Fibroblast of mammary gland (primary cell): ENCODE results near the gene CBX2.

Source experiments
- DNase-seq: peaks from one replicate; pipeline ENCODE4 v3.0.0-alpha.2; 2010; ENCODE audit warnings: low read depth
- H3K4me3 ChIP-seq: 2 replicates; pipeline ENCODE4 v1.5.1; 2011; ENCODE audit warnings: low read depth, mild to moderate bottlenecking, low read length, moderate library complexity; ENCODE audit not compliant: control insufficient read depth
- CTCF ChIP-seq: conservative IDR thresholded peaks from 2 replicates; pipeline ENCODE4 v1.5.1; 2011; ENCODE audit warnings: low read depth, low read length, inconsistent platforms; ENCODE audit not compliant: control insufficient read depth, insufficient read depth

Gene CBX2

GRCh38 chr17:79830303-79830702, 52.4 kb downstream of the CBX2 start:
- H3K4me3 ChIP-seq = no peak overlapping the region
- no peak for TF ChIP-seq CTCF
- no peak for DNase-seq

GRCh38 chr17:79830763-79831264, 52.9 kb downstream of the CBX2 start:
- no peak overlapping the region for H3K4me3 ChIP-seq
- DNase-seq = no peak
- TF ChIP-seq CTCF = no peak

- H3K4me3 ChIP-seq = no peak overlapping the region
- DNase-seq = no peak
Observed at GRCh38 chr17:79831265-79832217, 53.6 kb downstream of the CBX2 start.

GRCh38 chr17:79832218-79833109, 54.5 kb downstream of the CBX2 start:
- no peak overlapping the region for H3K4me3 ChIP-seq
- TF ChIP-seq CTCF = no peak
- DNase-seq = no peak

More at GRCh38 chr17:79831265-79832217, 53.6 kb downstream of the CBX2 start:
- TF ChIP-seq CTCF = no peak

GRCh38 chr17:79833110-79833450, 55.1 kb downstream of the CBX2 start:
- H3K4me3 ChIP-seq = no peak overlapping the region
- DNase-seq = no peak
- TF ChIP-seq CTCF = no peak

GRCh38 chr17:79833744-79834564, 56.0 kb downstream of the CBX2 start:
- TF ChIP-seq CTCF = no peak
- H3K4me3 ChIP-seq = no peak overlapping the region
- DNase-seq = no peak
